Measurements from ENCODE around the gene TFEB.

Gene TFEB

GRCh38 chr6:41696788-41697187, 38.6 kb downstream of the TFEB start:
- no peak overlapping the region for H3K4me2 ChIP-seq (ENCODE audit: low read length)

DNA sequence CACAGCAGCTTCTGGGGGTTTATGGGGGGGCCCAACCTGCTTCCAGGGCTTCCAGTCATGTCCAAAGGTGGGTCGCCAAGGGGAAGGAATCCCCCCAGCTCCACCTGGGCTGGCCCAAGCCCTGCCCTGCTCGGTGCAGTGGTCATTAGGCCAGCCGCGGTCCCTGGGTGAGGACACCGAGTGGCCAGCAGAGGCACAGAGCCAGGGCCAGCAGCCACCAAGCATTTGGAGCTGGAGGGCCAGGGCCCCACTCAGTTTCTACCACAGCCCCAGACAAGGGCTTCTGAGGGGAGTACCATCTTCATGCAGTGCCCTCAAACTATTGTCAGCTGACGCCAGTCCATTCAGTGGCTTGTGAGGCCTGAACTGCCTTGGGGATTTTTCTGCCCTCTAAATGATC, 39.6 kb downstream of the TFEB start:
- H4K20me1 ChIP-seq (ENCODE audit: control insufficient read depth, insufficient read depth, low read depth, low read length), result peaks cover 2% of the 10 kb centered on the region; the same call in 1 of the 2 replicates
- peaks cover 42% of the 10 kb centered on the region for H3K79me2 ChIP-seq (ENCODE audit: control insufficient read depth, low read length)
- TF ChIP-seq EZH2phosphoT487 (IDR thresholded peaks at IDR 0.05; ENCODE audit: borderline replicate concordance, low read length) (no peak), CTCF (IDR thresholded peaks at IDR 0.05; ENCODE audit: low read depth, low read length, poor library complexity, severe bottlenecking) (no peak)
- no peak overlapping the region for H3K4me2 ChIP-seq (ENCODE audit: low read length)
- H3F3A ChIP-seq (ENCODE audit: control insufficient read depth, insufficient read depth), result no peaks in the 10 kb centered on the region
- no peaks in the 10 kb centered on the region for H3K9me3 ChIP-seq (ENCODE audit: control insufficient read depth, insufficient read depth, low read length)
- no peak overlapping the region for H3K27ac ChIP-seq (ENCODE audit: low read depth, low read length)
- H3K4me1 ChIP-seq (ENCODE audit: control insufficient read depth, low read length), result peaks cover 18% of the 10 kb centered on the region
- H3K36me3 ChIP-seq (ENCODE audit: control insufficient read depth, low read length), result peaks cover 30% of the 10 kb centered on the region
- no peaks in the 10 kb centered on the region for H3K27me3 ChIP-seq (ENCODE audit: control insufficient read depth, low read length)
- H3K4me3 ChIP-seq (ENCODE audit: low read length), result no peak overlapping the region
- H3K9me2 ChIP-seq (replicated peaks; ENCODE audit: control insufficient read depth, low read length), result no peaks in the 10 kb centered on the region

More at GRCh38 chr6:41696788-41697187, 38.6 kb downstream of the TFEB start:
- Histone ChIP-seq H3K36me3 (ENCODE audit: control insufficient read depth, low read length) (peaks cover 22% of the 10 kb centered on the region), H3K9me3 (ENCODE audit: control insufficient read depth, insufficient read depth, low read length) (no peaks in the 10 kb centered on the region), H3K79me2 (ENCODE audit: control insufficient read depth, low read length) (peaks cover 48% of the 10 kb centered on the region), H3K9me2 (replicated peaks; ENCODE audit: control insufficient read depth, low read length) (no peaks in the 10 kb centered on the region), H3K4me1 (ENCODE audit: control insufficient read depth, low read length) (peaks cover 28% of the 10 kb centered on the region), H3F3A (ENCODE audit: control insufficient read depth, insufficient read depth) (no peaks in the 10 kb centered on the region), H3K27me3 (ENCODE audit: control insufficient read depth, low read length) (no peaks in the 10 kb centered on the region), H4K20me1 (ENCODE audit: control insufficient read depth, insufficient read depth, low read depth, low read length) (peaks cover 2% of the 10 kb centered on the region; the same call in 1 of the 2 replicates), H3K27ac (ENCODE audit: low read depth, low read length) (no peak overlapping the region), H3K4me3 (ENCODE audit: low read length) (no peak overlapping the region)
- TF ChIP-seq CTCF (IDR thresholded peaks at IDR 0.05; ENCODE audit: low read depth, low read length, poor library complexity, severe bottlenecking) (no peak), EZH2phosphoT487 (IDR thresholded peaks at IDR 0.05; ENCODE audit: borderline replicate concordance, low read length) (no peak)

DNA sequence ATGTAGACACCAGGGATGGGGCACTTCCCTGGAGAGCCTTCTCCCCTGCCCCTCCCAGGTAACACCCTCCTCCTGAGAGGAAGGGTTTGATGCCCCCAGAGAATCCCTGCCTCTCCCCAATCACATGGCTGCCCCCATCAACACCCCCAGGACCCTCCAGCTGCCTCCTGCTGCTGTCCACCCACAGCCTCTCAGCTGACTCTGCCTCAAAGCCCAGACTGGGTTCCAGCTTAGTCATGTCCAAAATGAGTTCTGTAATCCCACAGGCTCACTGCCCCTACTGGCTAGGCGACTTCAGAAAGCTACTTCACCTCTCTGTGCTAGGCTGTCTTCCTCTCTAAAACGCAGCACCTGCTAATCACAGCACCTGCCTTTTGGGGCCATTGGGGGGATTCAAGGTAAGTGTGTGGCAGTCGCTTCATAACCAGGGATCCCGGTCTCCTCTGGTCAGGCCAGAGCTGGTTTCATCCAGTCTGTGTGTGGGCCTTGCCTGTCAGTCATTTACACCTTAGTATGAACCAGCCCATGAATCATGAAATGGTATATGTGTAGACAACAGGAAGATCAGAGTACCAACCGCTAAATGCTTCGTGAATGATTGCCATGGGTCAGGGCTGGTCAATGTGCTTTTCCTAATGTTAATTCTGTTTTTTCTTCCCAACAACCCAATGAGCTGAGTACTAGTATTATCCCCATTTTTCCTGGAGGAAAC, 40.4 kb downstream of the TFEB start:
- Histone ChIP-seq H3K27me3 (ENCODE audit: control insufficient read depth, low read length) (no peaks in the 10 kb centered on the region), H3K27ac (ENCODE audit: low read depth, low read length) (no peak overlapping the region), H3K4me2 (ENCODE audit: low read length) (no peak overlapping the region), H3F3A (ENCODE audit: control insufficient read depth, insufficient read depth) (no peaks in the 10 kb centered on the region), H3K36me3 (ENCODE audit: control insufficient read depth, low read length) (peaks cover 39% of the 10 kb centered on the region), H3K79me2 (ENCODE audit: control insufficient read depth, low read length) (peaks cover 37% of the 10 kb centered on the region), H3K9me2 (replicated peaks; ENCODE audit: control insufficient read depth, low read length) (no peaks in the 10 kb centered on the region), H3K9me3 (ENCODE audit: control insufficient read depth, insufficient read depth, low read length) (no peaks in the 10 kb centered on the region), H4K20me1 (ENCODE audit: control insufficient read depth, insufficient read depth, low read depth, low read length) (peaks cover 2% of the 10 kb centered on the region; the same call in 1 of the 2 replicates), H3K4me1 (ENCODE audit: control insufficient read depth, low read length) (peaks cover 9% of the 10 kb centered on the region), H3K4me3 (ENCODE audit: low read length) (no peak overlapping the region)
- TF ChIP-seq EZH2phosphoT487 (IDR thresholded peaks at IDR 0.05; ENCODE audit: borderline replicate concordance, low read length) (no peak), CTCF (IDR thresholded peaks at IDR 0.05; ENCODE audit: low read depth, low read length, poor library complexity, severe bottlenecking) (no peak)

Data from DOHH2 (cell line).